Keratinocyte (primary cell): ENCODE data around the gene FBXW5.

Source experiments
- EZH2 ChIP-seq: IDR thresholded peaks from one replicate; pipeline ENCODE4 v1.6.1; 2012; ENCODE audit warnings: inconsistent platforms, mild to moderate bottlenecking, low read length, moderate library complexity
- TF ChIP-seq, protein P1 (sequence below), 3 experiments: IDR thresholded peaks in 1 of 3; conservative IDR thresholded peaks in 1 of 3; optimal IDR thresholded peaks in 1 of 3; 2 replicates in 2 of 3; 3 replicates in 1 of 3; pipeline versions ENCODE3 to v1.5.1; 2011; ENCODE audit warnings: low read length in 3 of 3, mild to moderate bottlenecking in 3 of 3, moderate library complexity in 2 of 3, control low read depth in 1 of 3, inconsistent platforms in 1 of 3; ENCODE audit not compliant: insufficient read depth in 2 of 3; ENCODE audit errors: extremely low read depth in 1 of 3

DNA sequence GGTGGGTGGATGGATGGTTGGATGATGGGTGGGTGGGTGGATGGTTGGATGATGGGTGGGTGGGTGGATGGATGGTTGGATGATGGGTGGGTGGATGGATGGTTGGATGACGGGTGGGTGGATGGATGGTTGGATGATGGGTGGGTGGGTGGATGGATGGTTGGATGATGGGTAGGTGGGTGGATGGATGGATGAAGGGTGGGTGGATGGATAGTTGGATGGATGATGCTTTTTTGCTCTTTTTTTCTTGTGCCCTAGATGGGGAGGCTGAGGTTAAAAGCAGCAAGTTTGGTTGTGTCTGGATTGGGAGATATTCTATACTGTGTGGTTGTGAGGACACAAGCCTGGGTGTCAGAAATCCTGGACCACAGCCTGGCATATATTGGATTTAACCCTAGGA lies 12.9 kb upstream of the FBXW5 start:
- TF ChIP-seq, protein P1, sequence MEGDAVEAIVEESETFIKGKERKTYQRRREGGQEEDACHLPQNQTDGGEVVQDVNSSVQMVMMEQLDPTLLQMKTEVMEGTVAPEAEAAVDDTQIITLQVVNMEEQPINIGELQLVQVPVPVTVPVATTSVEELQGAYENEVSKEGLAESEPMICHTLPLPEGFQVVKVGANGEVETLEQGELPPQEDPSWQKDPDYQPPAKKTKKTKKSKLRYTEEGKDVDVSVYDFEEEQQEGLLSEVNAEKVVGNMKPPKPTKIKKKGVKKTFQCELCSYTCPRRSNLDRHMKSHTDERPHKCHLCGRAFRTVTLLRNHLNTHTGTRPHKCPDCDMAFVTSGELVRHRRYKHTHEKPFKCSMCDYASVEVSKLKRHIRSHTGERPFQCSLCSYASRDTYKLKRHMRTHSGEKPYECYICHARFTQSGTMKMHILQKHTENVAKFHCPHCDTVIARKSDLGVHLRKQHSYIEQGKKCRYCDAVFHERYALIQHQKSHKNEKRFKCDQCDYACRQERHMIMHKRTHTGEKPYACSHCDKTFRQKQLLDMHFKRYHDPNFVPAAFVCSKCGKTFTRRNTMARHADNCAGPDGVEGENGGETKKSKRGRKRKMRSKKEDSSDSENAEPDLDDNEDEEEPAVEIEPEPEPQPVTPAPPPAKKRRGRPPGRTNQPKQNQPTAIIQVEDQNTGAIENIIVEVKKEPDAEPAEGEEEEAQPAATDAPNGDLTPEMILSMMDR (optimal IDR thresholded peaks at IDR 0.05 in 1 of 3, IDR thresholded peaks at IDR 0.05 in 1 of 3, conservative IDR thresholded peaks at IDR 0.05 in 1 of 3; ENCODE audit: extremely low read depth in 1 of 3, insufficient read depth in 2 of 3, low read length in 3 of 3) = no peak
- no peak for TF ChIP-seq EZH2
